Renal pelvis (tissue), 4 donors: Measurements from ENCODE around the gene NAA35. TPM values are rescaled to one million over a fixed set of nuclear protein-coding genes. Genes with fewer than 3 reads are reported as not detected.
"Not testable (repeated sequence)": the region's sequence is repeated elsewhere in the genome, so short reads cannot be mapped to it uniquely, and the experiment has no call there.

Experiments
- DNase-seq: peaks from one replicate; pipeline ENCODE4 v3.0.0-alpha.2; 2013
- polyA plus RNA-seq, 3 donors: library from polyadenylated mRNA; unstranded; fragments of 120-200 nt; gene quantifications; one replicate each; pipeline ENCODE4 v1.2.1, GENCODE V29; 2013; ENCODE audit not compliant: insufficient read length in 3 of 3

NAA35 gene
- polyA plus RNA-seq, 3 donors = 31.9 to 35.7 (median 33.8) TPM

GRCh38 chr9:85942913-85943709 is 2.2 kb downstream of the NAA35 start:
- no peak for DNase-seq

- no peak for DNase-seq
These were observed 2.9 kb downstream of the NAA35 start for GRCh38 chr9:85943757-85944430.

GRCh38 chr9:85944672-85945071 is 3.7 kb downstream of the NAA35 start:
- DNase-seq = no peak

- no peak for DNase-seq
These were observed 8.8 kb downstream of the NAA35 start for GRCh38 chr9:85949586-85950335.

GRCh38 chr9:85959955-85960354 is 19.0 kb downstream of the NAA35 start:
- no peak for DNase-seq

- no peak for DNase-seq
These were observed 19.7 kb downstream of the NAA35 start for GRCh38 chr9:85960688-85961093.

GRCh38 chr9:85964526-85964925 is 23.6 kb downstream of the NAA35 start:
- DNase-seq = no peak

GRCh38 chr9:85964949-85965348 is 24.0 kb downstream of the NAA35 start:
- DNase-seq = no peak

- DNase-seq = no peak
These were observed 28.8 kb downstream of the NAA35 start for GRCh38 chr9:85969727-85970126.

GRCh38 chr9:85971731-85972130 is 30.8 kb downstream of the NAA35 start:
- no peak for DNase-seq

- DNase-seq = no peak
These were observed 32.3 kb downstream of the NAA35 start for GRCh38 chr9:85973238-85973637.

GRCh38 chr9:85974055-85974547 is 33.2 kb downstream of the NAA35 start:
- DNase-seq = not testable (repeated sequence)

- DNase-seq = no peak
These were observed 37.5 kb downstream of the NAA35 start for GRCh38 chr9:85978496-85978895.

GRCh38 chr9:85981369-85981768 is 40.4 kb downstream of the NAA35 start:
- no peak for DNase-seq

GRCh38 chr9:85984457-85984856 is 43.5 kb downstream of the NAA35 start:
- DNase-seq = no peak

- DNase-seq = no peak
These were observed 46.3 kb downstream of the NAA35 start for GRCh38 chr9:85987236-85987635.

- DNase-seq = no peak
These were observed 53.2 kb downstream of the NAA35 start for GRCh38 chr9:85994191-85994590.

- DNase-seq = no peak
These were observed 54.2 kb downstream of the NAA35 start for GRCh38 chr9:85995097-85995496.

GRCh38 chr9:85995599-85995998 is 54.7 kb downstream of the NAA35 start:
- no peak for DNase-seq

- no peak for DNase-seq
These were observed 64.4 kb downstream of the NAA35 start for GRCh38 chr9:86005253-86005775.

GRCh38 chr9:86009133-86009532 is 68.2 kb downstream of the NAA35 start:
- DNase-seq = no peak

- no peak for DNase-seq
These were observed 79.8 kb downstream of the NAA35 start for GRCh38 chr9:86020731-86021130.
